Gastroesophageal sphincter (tissue), 4 donors: Measurements from ENCODE around the gene NRIP2. TPM values are rescaled to one million over a fixed set of nuclear protein-coding genes. Genes with fewer than 3 reads are reported as not detected.

Experiments
- ATAC-seq: fragments of 150-250 bp; one replicate; pipeline ENCODE4 v1.9.1; 2016; ENCODE audit warnings: mild to moderate bottlenecking, moderate library complexity
- H3K27ac ChIP-seq, 4 donors: fragments of 200-600 bp; sonication (generic) in 3 of 4; 1 replicate in 3 of 4; 2 replicates in 1 of 4; pipeline ENCODE4 v1.5.1; 2016 to 2019
- H3K27me3 ChIP-seq: fragments of 200-600 bp; sonication (generic); one replicate; pipeline ENCODE4 v1.5.1; 2019
- H3K36me3 ChIP-seq, 2 donors: fragments of 200-600 bp; sonication (generic); one replicate each; pipeline ENCODE4 v1.5.1; 2019; ENCODE audit warnings: control low read depth in 1 of 2
- H3K4me1 ChIP-seq, 3 donors: fragments of 200-600 bp; sonication (generic); 1 replicate in 2 of 3; 2 replicates in 1 of 3; pipeline ENCODE4 v1.5.1; 2016 to 2019; ENCODE audit warnings: control low read depth in 2 of 3
- H3K4me3 ChIP-seq, 2 donors: fragments of 200-600 bp; sonication (generic); one replicate each; pipeline ENCODE4 v1.5.1; 2019; ENCODE audit warnings: mild to moderate bottlenecking in 1 of 2, moderate library complexity in 1 of 2
- H3K9me3 ChIP-seq, 3 donors: fragments of 200-600 bp; sonication (generic); one replicate each; pipeline ENCODE4 v1.5.1; 2017 to 2019; ENCODE audit warnings: control low read depth in 2 of 3
- EP300 ChIP-seq: sonication (generic); formaldehyde crosslinking; IDR thresholded peaks from one replicate; pipeline ENCODE4 v1.6.1; 2017; ENCODE audit warnings: antibody characterized with exemption, mild to moderate bottlenecking
- POLR2A ChIP-seq, 2 donors: fragments of 450-650 bp; IDR thresholded peaks; one replicate each; pipeline ENCODE4 v1.6.1; 2017; ENCODE audit warnings: antibody characterized with exemption in 2 of 2, mild to moderate bottlenecking in 2 of 2, moderate library complexity in 1 of 2
- POLR2AphosphoS5 ChIP-seq: sonication (generic); formaldehyde crosslinking; IDR thresholded peaks from one replicate; pipeline ENCODE4 v1.6.1; 2017; ENCODE audit warnings: antibody characterized with exemption
- WGBS, 2 donors: methylation state at CpG; one replicate each; pipeline ENCODE4 v1.1.5; 2018; ENCODE audit warnings: low coverage in 1 of 2; 5-methylcytosine and 5-hydroxymethylcytosine counted together
- total RNA-seq, 4 donors: library from RNA; depleted of rRNA; stranded (reverse); fragments of >200 nt; gene quantifications; one replicate each; pipeline ENCODE4 v1.1.0, GENCODE V29; 2016
- TF ChIP-seq, protein P1 (sequence below), 4 experiments: fragments of 200-600 bp in 2 of 4; fragments of 450-650 bp in 2 of 4; sonication (generic) in 1 of 4; IDR thresholded peaks; one replicate each; pipeline ENCODE4 v1.5.1; 2017 to 2019; ENCODE audit warnings: antibody characterized with exemption in 4 of 4, mild to moderate bottlenecking in 2 of 4, moderate library complexity in 2 of 4

NRIP2 gene
- total RNA-seq, 4 donors from 2014 or later = 1.4 to 5.7 (median 1.9) TPM

- no peak for ATAC-seq
- Histone ChIP-seq H3K27ac (no peak overlapping the region), H3K4me1 (peaks cover 0 to 13% (median under 1%) of the 10 kb centered on the region in 3 donors), H3K4me3 (no peak overlapping the region), H3K9me3 (no peaks in the 10 kb centered on the region), H3K36me3 (no peaks in the 10 kb centered on the region), H3K27me3 (no peaks in the 10 kb centered on the region)
- TF ChIP-seq EP300 = no peak
- TF ChIP-seq POLR2AphosphoS5 = no peak
- TF ChIP-seq, protein P1, sequence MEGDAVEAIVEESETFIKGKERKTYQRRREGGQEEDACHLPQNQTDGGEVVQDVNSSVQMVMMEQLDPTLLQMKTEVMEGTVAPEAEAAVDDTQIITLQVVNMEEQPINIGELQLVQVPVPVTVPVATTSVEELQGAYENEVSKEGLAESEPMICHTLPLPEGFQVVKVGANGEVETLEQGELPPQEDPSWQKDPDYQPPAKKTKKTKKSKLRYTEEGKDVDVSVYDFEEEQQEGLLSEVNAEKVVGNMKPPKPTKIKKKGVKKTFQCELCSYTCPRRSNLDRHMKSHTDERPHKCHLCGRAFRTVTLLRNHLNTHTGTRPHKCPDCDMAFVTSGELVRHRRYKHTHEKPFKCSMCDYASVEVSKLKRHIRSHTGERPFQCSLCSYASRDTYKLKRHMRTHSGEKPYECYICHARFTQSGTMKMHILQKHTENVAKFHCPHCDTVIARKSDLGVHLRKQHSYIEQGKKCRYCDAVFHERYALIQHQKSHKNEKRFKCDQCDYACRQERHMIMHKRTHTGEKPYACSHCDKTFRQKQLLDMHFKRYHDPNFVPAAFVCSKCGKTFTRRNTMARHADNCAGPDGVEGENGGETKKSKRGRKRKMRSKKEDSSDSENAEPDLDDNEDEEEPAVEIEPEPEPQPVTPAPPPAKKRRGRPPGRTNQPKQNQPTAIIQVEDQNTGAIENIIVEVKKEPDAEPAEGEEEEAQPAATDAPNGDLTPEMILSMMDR (IDR thresholded peaks at IDR 0.05) = no peak
- no peak for TF ChIP-seq POLR2A (IDR thresholded peaks at IDR 0.05)
- WGBS, 2 donors = 52 to 71% methylated on average over 4 of the region's 6 CpGs
Measured at GRCh38 chr12:2791089-2791488, 43.7 kb downstream of the NRIP2 start.

DNA sequence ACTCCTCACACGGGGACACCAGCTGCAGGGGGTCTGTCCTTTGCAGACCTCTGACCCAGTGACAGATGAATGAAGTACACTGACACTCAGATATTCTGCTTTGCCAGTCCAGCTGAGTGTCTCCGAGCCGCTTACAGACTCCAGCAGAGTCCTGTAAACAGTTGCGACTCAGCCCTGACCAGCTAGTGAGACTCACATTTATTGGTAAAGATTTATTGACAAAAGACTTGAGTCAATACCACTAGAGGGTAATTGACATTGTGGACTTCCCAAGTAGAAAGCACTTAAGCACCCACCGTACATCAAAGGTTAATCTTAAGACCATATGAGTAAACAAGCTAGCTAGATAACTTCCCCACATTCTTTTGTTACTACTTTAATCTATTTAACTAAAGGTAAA lies 49.8 kb downstream of the NRIP2 start:
- no peaks in the 10 kb centered on the region for H3K36me3 ChIP-seq
- no peak overlapping the region for H3K27ac ChIP-seq
- H3K27me3 ChIP-seq = peaks cover 13% of the 10 kb centered on the region
- no peak for ATAC-seq
- H3K4me1 ChIP-seq = peaks cover 0 to 12% (median 0%) of the 10 kb centered on the region in 3 donors
- TF ChIP-seq POLR2A (IDR thresholded peaks at IDR 0.05) = no peak
- WGBS, 2 donors = 31 to 73% methylated on average over 2 to 5 of the region's 5 CpGs
- no peak overlapping the region for H3K4me3 ChIP-seq
- no peaks in the 10 kb centered on the region for H3K9me3 ChIP-seq

GRCh38 chr12:2783936-2784600 lies 50.8 kb downstream of the NRIP2 start:
- peaks cover 0 to 12% (median 0%) of the 10 kb centered on the region in 3 donors for H3K4me1 ChIP-seq
- H3K9me3 ChIP-seq = no peaks in the 10 kb centered on the region
- H3K27me3 ChIP-seq = peaks cover 13% of the 10 kb centered on the region
- 27 to 28% methylated on average over 5 to 12 of the region's 25 CpGs for WGBS, 2 donors
- TF ChIP-seq EP300 = no peak
- TF ChIP-seq, protein P1 (IDR thresholded peaks at IDR 0.05) = peak; percentile 51 to 93 (median 72)
- peak overlapping the region in 1 of 2 donors; percentile 34 for H3K4me3 ChIP-seq
- H3K27ac ChIP-seq = no peak overlapping the region
- ATAC-seq = peak; percentile 89
- H3K36me3 ChIP-seq = no peaks in the 10 kb centered on the region

DNA sequence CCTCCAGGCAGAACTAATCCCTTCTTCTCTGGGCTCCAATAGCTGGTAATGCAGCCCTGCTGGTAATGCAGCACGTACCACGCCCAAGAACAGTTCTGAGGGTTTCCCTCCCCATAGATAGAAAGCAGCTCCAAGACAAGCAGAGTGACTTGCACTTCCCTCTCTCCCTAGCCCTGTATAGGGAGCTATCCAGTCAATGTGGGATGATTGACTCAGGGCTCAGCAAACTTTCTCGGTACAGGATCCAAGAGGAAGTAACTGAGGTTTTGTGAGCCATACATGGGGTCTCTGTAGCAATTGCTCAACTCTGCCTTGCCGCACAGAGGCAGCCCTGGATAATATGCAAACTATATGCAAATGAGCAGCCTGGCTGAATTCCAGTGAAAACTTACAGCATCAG lies 55.6 kb downstream of the NRIP2 start:
- WGBS, 2 donors = 73% methylated on average over 2 of the region's 4 CpGs; no CpG with 5 or more reads in 1 of the 2 donors
- H3K36me3 ChIP-seq = no peaks in the 10 kb centered on the region

DNA sequence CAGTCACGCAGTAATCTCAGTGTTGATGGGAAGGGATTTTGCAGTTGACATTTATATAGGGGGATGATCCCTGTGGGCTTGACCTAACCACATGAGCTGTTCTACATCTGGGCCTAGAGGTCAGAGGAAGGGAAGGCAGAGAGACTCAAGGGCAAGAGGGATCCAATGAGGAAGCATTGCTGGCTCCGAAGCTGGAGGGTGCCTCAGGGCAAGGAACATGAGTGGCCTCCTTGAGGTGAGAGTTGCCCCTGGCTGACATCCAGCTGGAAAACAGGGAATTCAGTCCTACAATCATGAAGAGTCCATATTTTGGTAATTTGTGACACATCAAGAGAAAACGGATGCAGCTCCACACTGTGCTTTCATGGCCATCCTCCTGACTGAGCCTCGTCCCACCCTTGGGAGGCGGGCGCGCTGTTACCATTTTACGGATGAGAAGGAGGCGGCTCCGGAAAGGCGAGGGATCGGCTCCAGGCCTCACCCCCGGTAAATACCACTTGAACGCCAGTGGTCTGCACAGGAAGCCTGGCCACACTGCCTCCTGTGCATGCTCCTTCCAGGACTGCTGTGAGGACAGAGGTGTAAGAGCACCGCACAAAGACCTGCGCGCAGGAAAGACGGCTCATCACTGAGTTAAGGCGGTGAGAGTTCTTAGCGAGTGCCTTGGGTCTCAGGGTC lies 58.6 kb downstream of the NRIP2 start:
- TF ChIP-seq, protein P1 (IDR thresholded peaks at IDR 0.05) = no peak
- TF ChIP-seq POLR2AphosphoS5 = no peak
- no peak for TF ChIP-seq EP300
- no peak for TF ChIP-seq POLR2A (IDR thresholded peaks at IDR 0.05)
- peaks cover 11% of the 10 kb centered on the region for H3K27me3 ChIP-seq
- no peak overlapping the region for H3K27ac ChIP-seq
- WGBS, 2 donors = 79 to 100% methylated on average over 5 to 7 of the region's 20 CpGs
- no peak for ATAC-seq
- peaks cover 0 to under 1% of the 10 kb centered on the region in 2 donors for H3K36me3 ChIP-seq
- no peak overlapping the region for H3K4me3 ChIP-seq
- H3K4me1 ChIP-seq = no peaks in the 10 kb centered on the region
- H3K9me3 ChIP-seq = no peaks in the 10 kb centered on the region

More for the DNA sequence above, 55.6 kb downstream of the NRIP2 start:
- H3K4me1 ChIP-seq = peaks cover 0 to 11% (median 0%) of the 10 kb centered on the region in 3 donors
- H3K4me3 ChIP-seq = no peak overlapping the region
- peaks cover 20% of the 10 kb centered on the region for H3K27me3 ChIP-seq
- TF ChIP-seq EP300 = no peak
- no peak for TF ChIP-seq POLR2A (IDR thresholded peaks at IDR 0.05)
- TF ChIP-seq POLR2AphosphoS5 = no peak
- TF ChIP-seq, protein P1 (IDR thresholded peaks at IDR 0.05) = no peak
- H3K27ac ChIP-seq = no peak overlapping the region
- no peak for ATAC-seq
- no peaks in the 10 kb centered on the region for H3K9me3 ChIP-seq
